Measurements from ENCODE around the gene MERTK.
"Not testable (repeated sequence)": the region's sequence is repeated elsewhere in the genome, so short reads cannot be mapped to it uniquely, and the experiment has no call there.

The MERTK gene

DNA sequence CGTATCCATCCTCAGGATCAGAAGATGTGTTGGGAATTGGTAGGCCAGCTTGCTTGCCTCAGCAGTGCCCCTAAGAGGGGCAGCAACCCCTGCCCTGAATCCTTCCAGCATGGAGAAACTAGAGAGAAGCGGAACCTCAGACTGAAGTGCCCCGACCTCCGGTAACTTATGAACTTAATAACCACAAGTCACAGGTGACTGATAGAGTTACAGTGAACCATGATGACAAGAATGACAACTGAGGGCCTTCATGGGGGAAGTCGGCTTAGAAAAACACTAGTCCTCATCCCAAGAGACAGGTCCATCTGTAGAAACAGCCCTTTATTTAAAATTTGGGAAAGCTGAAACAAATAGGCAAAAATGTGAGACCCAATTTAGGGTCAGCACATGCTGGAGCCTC, 114.1 kb downstream of the MERTK start:
- no peak for DNase-seq (ENCODE audit: low read depth)

DNA sequence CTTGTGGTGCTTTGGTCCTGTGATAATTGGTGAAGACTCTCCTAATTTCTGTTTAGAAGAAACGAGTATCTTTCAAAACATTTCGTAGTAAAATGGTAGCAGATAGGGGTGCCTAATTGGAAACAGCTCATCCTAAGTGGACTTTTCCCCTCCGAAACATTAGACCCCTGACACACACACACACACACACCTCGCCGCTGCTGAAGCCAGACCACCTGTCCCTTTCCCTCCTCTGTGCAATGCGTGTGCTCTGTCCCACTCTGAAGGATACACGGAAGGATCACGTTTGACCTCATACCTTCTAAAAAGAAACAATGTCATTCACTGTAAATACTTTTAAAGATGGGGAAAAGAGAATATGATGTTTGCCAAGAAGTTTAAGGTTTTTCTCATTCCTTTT, 120.4 kb downstream of the MERTK start:
- DNase-seq (ENCODE audit: low read depth): no peak

DNA sequence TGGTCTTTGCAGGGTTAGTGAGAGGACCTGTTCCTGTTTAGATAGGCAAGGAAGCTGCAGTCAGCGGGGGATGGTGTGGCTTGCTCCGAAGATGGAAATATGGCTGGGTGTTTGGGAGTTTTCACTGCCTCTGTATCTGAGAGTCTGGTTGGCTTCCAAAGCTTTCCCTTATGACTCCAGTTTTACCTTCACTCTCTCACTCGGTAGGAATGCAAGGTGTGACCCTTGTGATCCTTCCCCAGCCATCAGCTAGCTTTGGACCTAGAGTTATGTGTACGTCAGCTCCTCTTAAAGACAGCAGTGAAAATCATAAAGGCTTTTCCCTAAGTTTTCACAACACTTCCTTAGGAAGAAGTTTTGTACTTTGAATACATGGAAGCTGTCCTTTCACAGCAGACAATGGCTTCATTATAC, 121.2 kb downstream of the MERTK start:
- DNase-seq (ENCODE audit: low read depth): no peak

DNA sequence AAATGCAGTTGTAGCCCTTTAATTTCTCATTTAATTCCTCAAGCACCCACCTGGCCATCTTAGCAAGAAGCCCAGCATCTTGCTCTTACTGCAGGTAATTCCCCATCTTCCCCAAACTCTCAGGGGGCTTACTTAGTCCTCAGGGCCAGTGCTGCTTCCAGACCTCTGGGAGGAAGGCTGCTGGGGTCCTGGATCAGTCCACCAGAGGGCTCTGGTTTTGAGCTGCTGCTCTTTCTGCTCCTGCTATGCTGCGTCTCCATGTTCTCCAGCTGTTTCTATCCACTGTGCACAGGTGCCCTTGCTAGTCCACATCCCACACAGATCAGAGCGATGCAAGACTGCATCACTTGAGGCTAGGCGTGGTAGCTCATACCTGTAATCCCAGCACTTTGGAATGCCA, 122.2 kb downstream of the MERTK start:
- DNase-seq (ENCODE audit: low read depth): no peak

DNA sequence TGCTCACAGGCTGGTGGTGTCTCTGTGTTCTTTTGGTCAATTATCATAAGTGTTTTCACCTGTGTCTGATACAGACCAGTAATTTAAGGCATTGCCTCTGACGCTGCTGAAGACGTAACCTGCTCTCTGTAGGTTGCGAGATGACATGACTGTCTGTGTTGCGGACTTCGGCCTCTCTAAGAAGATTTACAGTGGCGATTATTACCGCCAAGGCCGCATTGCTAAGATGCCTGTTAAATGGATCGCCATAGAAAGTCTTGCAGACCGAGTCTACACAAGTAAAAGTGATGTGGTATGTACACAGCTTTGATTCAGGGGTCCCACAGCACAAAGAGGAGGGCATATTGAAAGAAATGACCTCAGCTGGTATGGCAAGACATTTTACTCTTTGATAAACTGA, 122.9 kb downstream of the MERTK start:
- no peak for DNase-seq (ENCODE audit: low read depth)

DNA sequence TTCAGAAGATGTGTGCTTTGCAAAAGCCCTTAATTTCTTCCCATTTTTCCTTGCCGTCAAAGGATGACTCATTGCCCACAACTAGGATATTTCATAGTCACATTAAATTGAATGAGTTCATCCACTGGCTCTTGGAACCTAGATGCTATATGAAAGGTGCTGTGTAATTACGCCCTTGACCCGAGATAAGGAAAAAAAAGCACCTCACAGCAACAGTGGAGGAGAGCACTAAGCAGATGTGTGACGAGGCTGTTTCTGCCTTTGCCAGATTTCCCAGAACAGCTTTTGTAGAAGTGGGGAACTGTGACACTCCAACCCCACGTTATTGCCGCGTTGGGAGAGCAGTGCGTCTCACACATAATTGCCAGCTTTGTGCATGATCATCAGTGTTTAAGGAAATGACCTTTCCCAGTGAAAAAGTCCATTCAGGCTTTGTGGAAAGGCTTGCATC, 123.4 kb downstream of the MERTK start:
- no peak for DNase-seq (ENCODE audit: low read depth)

DNA sequence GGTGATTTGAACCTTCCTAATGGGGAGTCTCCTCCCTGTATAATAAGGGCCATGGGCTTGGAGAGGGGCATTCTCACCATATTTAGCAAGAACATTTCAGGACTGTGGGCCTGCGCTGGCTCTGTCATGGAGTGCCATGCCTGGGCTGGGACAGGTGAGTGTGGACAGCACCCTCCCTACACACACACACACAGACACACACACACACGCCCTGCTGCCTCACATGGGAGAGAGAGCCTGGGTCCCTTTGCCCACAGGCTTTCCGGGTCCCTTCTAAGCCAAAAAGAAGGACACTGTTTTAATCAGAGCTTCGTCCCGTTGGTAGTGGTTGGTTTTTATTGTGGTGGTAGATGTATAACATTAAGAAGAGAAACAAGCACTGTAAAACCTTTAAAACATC, 125.3 kb downstream of the MERTK start:
- DNase-seq (ENCODE audit: low read depth): no peak

DNA sequence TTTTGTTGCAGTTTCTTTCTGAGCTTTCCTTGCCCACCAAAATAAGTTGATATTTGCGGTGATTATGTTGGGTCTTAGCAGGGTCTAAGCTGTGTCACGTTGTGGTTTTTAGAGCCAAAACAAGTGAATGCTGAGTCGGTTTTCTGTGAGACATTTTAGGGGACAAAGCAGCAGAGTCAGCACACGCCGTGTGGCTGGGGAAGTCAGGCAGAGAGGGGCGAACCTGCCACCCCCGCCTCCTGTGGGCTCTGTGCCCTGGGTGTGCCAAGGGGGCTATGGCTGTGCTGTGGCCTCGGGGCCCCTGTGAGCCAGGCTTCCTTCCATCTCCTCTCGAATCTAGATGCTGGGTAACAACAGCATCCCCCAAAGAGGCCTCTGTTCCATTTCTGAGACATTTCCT, 125.8 kb downstream of the MERTK start:
- DNase-seq (ENCODE audit: low read depth): no peak

DNA sequence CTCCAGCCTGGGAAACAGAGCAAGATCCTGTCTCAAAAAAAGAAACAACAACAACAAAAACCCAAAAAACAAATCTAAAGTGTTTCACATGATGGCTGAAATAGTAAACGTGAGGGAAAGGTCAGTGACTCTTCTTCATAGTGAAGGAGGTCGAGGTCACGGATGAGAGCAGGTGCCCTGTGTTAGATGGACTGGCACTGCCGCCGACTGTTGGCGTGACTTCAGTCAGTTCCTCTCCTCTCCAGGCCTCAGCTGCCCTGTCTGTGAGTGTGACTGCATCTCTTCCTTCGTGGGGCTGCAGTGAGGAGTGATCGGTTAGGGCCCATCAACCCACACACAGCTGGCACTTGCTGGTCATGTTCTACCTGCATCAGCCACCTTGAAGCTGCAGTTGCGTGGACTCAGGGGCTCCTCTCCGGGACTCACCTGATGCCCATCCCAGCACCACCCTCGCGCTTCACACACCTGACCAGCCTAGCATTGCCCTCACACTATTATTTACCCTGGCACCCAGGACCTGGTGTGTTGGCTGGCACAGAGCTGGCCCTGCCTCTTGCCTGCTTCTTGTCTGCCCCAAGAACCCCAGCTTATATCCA, 126.6 kb downstream of the MERTK start:
- DNase-seq (ENCODE audit: low read depth): no peak

DNA sequence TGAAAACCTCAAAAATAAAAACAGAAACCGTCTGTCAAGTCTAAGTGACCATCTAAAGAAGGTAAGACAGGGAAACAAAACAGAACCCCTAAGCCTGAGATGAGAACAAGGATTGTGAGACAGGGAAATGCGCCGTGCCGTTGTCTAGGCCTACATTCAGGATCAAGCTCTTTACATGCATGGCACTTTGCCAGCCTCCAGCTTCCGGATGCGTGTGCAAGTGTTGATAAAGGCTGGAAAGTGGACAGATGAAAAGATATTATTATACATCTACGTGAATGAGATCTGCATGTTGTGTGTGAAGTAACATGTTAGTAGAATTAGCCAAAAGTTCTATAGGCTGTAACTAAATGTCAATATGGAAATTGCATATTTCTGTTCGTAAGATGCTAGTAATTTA, 128.1 kb downstream of the MERTK start:
- DNase-seq (ENCODE audit: low read depth): no peak

DNA sequence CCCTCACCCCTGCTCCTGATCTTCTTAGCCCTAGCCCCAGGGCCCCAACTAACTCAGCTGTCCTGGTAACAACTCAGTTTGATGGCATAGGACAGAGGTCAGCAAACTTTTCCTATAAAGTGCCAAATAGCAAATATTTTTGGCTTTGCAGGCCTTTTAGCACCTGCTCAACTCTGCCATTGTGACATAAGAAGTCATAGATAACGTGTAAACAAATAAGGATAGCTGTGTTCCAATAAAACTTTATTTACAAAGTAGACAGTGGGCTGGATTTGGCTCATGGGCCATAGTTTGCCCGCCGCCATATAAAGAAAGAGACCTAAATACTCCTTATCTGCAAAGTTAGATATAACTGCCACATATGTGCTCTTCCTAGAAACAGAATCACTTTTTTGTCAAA, 129.4 kb downstream of the MERTK start:
- DNase-seq (ENCODE audit: low read depth): no peak

DNA sequence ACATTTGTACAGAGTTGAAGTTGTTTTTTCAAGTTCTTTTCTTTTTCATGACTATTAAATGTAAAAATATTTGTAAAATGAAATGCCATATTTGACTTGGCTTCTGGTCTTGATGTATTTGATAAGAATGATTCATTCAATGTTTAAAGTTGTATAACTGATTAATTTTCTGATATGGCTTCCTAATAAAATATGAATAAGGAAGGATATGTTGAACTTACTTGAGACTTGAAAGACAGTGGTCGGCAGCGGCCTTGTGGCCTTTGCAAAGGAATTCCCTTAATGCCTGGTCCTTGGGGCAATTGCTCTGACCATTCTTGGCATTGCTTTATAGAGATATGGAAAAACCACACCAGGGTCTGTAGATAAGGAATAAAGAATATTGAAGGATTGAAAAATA, 130.8 kb downstream of the MERTK start:
- DNase-seq (ENCODE audit: low read depth): no peak

DNA sequence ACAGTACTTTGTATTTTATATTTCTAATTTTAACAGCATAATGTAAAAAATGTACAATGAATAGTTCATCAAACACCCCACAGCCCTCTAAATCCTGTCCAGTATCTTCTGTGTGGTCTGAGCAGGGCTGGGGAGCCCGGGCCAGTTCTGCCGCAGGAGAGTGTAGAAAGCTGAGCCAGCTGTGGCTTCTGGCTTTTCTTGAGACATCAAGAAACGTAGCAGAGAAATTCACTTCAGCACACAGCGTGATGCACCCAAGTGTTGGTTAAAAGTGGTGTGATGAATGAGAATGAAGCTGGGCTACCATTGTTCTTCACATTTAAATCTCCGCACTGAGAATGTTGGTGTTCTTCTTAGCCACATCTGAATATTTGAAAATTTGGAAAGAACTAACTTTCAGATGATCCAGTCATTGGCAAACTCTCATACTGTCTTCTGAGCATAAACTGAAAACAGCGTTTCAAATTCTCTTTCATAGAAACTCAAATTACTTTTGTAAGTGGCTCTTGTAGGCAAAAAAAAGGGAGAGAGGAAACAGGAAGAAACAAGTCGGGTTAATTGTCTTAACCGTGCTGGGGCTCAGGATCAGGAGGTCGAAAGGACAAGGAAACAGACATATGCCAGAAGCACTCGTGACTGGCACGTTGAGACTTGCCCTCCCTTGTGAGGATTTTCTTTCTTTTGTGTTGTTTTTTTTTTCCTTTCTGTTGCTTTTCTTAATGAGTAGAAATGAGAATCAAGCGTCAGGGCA, 133.2 kb downstream of the MERTK start:
- DNase-seq (ENCODE audit: low read depth): no peak

DNA sequence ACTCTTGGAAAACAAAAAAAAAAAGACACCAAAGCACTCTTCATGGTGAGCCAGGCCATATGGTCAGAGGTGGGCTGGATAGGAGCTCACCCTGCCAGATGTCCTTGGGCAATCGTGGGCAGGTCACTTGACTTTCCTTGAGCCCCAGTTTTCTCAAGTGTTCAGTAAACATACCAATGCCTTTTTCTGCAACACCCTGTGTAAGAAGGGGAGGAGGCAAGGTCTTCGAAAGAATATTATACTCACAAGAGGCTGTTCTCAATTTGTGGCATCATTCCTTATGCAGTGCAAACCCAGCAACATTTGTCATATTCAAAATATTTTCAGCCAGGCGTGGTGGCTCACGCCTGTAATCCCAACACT, 133.8 kb downstream of the MERTK start:
- DNase-seq (ENCODE audit: low read depth): no peak

DNA sequence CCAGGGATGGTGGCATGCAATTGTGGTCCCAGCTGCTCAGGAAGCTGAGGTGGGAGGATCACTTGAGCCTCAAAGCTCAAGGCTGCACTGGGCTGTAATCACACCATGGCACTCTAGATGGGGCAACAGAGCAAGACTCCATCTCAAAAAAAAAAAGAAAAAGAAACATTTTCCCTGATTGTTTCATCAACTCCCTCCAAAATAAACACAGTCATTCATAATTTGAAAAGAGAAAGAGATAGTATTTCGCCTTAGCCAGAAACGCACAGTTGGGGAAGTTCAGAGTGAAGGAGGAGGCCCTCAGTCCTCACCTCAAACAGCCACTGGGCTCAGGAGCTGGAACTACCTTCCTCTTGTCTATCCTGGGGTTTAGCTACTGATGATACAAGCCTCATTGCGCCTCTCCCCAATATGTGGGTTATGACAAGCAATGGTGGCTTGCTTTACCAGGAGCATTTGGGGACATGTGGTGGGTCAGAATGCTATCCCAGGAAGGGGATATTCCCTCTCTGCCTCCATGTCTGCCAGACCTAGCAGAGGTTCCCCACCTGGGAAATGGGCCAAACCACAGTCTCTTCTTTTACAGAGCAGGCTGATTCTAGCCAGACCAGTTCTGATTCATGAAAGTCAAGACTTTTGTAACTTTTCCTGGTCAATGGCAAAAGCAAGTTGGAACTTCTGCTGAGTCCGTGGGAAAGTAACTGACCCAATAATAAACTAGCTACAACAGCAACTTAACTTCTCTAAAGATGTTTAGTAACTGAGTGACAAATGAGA, 134.5 kb downstream of the MERTK start:
- no peak for DNase-seq (ENCODE audit: low read depth)

DNA sequence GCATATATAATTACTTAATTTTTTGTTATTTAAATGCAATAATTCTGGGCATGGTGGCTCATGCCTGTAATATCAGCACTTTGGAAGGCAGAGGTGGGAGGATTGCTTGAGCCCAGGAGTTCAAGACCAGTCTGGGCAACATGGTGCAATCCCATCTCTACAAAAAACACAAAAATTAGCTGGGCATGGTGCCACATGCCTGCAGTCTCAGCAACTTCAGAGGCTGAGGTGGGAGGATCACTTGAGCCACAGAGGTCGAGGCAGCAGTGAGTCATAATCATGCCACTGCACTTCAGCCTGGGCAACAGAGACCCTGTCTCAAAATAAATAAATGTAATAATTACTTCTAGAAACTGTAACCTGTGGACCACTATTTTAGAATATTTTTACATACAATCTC, 135.2 kb downstream of the MERTK start:
- DNase-seq (ENCODE audit: low read depth): no peak

DNA sequence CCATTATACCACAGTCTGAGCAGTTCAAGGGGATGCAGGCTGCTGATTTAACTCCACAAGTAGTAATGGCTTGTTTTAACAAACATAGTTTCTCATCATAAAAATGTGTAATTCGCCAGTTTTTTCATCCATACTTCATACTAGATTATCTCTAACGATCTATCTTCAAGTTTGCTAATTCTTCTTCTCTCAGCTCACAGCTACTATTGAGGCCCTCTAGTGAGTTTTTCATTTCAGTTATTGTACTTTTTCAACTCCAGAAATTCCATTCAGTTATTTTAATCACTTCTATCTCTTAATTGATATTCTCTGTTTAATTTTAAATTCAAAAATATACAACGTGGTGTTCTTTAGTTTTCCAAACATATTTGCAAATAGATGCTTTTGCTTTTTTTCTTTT, 136.5 kb downstream of the MERTK start:
- no peak for DNase-seq (ENCODE audit: low read depth)

DNA sequence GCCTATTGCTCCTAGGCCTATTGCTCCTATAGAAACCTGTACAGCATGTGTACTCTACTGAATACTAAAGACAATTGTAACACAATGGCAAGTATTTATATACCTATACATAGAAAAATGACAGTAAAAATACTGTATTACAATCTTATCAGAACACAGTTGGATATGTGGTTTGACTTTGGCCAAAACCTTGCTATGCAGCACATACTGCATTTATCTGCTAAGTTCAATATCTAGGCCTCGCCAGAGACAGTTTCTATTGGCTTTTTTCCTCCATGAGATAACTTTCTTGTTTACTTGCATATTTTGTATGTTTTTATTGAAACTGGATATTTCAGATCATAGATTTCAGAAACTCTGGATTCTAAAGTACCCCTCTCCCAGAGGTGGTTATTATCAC, 137.4 kb downstream of the MERTK start:
- DNase-seq (ENCODE audit: low read depth): no peak

DNA sequence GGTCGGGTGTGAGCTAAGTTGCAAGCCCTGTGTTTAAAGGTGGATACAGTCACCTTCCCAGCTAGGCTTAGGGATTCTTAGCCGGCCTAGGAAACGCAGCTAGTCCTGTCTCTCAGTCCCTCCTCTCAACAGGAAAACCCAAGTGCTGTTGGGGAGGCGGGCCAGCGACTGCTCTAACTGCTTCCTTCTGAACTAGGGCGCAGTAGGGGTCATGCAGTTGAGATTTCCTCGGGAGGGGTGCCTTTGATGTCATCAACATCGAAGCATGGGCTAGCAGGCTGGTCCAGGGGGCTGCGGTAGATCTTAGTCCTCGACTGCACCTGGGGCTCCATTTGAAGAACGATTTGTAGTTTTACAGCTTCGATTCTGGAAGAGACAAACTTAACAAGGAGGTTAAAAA, 141.1 kb downstream of the MERTK start:
- DNase-seq (ENCODE audit: low read depth): not testable (repeated sequence)

DNA sequence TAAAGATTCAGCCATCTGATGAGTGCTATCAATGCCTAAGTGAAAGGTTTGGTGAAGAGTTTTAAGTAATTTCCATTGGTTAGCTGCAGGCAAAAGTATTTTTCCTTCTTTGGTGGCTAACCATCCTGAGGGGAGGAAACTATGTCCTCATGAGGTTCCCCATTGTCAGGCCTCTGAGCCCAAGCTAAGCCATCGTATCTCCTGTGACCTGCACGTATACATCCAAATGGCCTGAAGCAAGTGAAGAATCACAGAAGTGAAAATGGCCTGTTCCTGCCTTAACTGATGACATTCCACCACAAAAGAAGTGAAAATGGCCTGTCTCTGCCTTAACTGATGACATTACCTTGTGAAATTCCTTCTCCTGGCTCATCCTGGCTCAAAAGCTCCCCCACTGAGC, 141.7 kb downstream of the MERTK start:
- not testable (repeated sequence) for DNase-seq (ENCODE audit: low read depth)

DNA sequence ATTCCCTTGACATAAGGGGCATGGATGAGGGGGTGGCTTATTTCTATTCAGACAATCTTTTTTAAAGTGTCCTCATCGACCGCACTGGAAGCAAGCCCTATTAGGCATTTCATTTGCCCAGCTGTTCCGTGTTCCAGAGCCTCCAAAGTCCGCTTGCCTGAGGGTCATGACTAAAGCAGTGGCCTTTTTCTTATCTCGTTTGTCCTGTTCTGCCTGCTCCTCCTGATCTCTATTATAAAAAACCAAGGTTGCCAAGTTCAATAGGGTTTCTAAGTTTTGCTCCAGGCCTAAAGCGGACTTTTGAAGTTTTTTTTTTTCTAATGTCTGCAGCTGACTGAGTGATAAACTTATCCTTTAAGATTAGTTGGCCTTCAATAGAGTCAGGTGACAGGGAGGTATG, 143.1 kb downstream of the MERTK start:
- not testable (repeated sequence) for DNase-seq (ENCODE audit: low read depth)

DNA sequence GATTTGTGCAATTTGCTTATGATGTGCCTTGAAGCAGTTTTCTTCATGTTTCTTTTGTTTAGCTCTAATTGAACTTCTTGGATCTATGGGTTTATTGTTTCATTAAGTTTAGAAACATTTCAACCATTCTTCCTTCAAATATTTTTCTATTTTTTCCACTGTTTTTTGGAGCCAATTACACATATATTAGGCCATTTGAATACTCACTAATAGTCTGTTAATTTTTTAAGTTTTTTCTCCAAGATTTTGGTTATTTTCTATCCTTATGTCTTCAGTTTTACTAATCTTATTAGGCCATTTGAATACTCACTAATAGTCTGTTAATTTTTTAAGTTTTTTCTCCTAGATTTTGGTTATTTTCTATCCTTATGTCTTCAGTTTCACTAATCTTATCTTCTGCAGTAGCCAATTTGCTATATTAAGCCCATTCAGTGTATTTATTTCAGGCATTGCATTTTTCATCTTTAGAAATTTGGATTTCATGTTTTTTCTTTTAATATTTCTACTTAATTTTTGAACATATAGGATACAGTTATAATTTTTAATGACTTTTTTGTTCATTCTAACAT, 147.1 kb downstream of the MERTK start:
- DNase-seq (ENCODE audit: low read depth): no peak

DNA sequence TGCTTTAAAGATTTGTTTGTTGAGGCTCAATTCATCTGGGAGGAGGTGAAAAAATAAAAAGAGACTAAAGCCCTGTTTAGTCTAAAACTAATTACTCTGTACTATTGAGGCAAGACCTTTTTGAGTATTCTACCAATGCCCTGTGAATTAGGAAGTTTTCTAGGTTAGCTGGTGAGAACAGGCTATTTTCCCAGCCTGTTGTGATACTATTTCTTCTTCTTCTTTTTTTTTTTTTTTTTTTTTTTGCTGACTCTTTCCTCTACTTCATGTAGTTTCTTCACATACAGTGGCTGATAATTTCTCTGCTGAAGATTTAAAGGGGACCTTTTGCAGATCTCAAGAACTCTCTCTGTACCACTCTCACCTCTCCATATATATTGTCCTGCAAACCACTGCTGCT, 147.8 kb downstream of the MERTK start:
- no peak for DNase-seq (ENCODE audit: low read depth)

Data from activated T-cell treated with anti-CD3 and anti-CD28 coated beads for 1 hour (primary cell).